Astrocyte of the spinal cord (primary cell): Measurements from ENCODE around the gene TMEM178B.
"Not testable (repeated sequence)": the region's sequence is repeated elsewhere in the genome, so short reads cannot be mapped to it uniquely, and the experiment has no call there.

Source experiments
- DNase-seq: peaks from one replicate; pipeline ENCODE4 v3.0.0; 2011; ENCODE audit warnings: low read depth, low spot score
- H3K4me3 ChIP-seq: 2 replicates; pipeline ENCODE4 v1.5.1; 2011; ENCODE audit warnings: low read depth, mild to moderate bottlenecking, low read length, moderate library complexity
- CTCF ChIP-seq: IDR thresholded peaks from 2 replicates; pipeline ENCODE4 v1.5.1; 2012; ENCODE audit warnings: low read depth, mild to moderate bottlenecking, low read length, inconsistent platforms
- in situ Hi-C: cut with HindIII; loops from 2 replicates; pipeline ENCODE4 v1.10.0; 2017; ENCODE audit warnings: low sequenced_read_pairs

TMEM178B gene

GRCh38 chr7:141102436-141102835, 28.6 kb downstream of the TMEM178B start:
- no peak for TF ChIP-seq CTCF
- in situ Hi-C loops = no loop called here
- no peak for DNase-seq
- H3K4me3 ChIP-seq = no peak overlapping the region

GRCh38 chr7:141103847-141104429, 30.1 kb downstream of the TMEM178B start:
- DNase-seq = no peak
- in situ Hi-C loops = no loop called here
- H3K4me3 ChIP-seq = no peak overlapping the region
- no peak for TF ChIP-seq CTCF

GRCh38 chr7:141113131-141113530, 39.3 kb downstream of the TMEM178B start:
- no peak for TF ChIP-seq CTCF
- no peak overlapping the region for H3K4me3 ChIP-seq
- DNase-seq = no peak
- in situ Hi-C loops = no loop called here

- no peak for DNase-seq
- in situ Hi-C loops = no loop called here
- no peak overlapping the region for H3K4me3 ChIP-seq
- no peak for TF ChIP-seq CTCF
Measured at GRCh38 chr7:141114029-141114664, 40.3 kb downstream of the TMEM178B start.

GRCh38 chr7:141115965-141116364, 42.1 kb downstream of the TMEM178B start:
- in situ Hi-C loops = no loop called here
- no peak overlapping the region for H3K4me3 ChIP-seq
- DNase-seq = no peak
- no peak for TF ChIP-seq CTCF

- H3K4me3 ChIP-seq, in situ Hi-C loops, DNase-seq: not testable (repeated sequence)
Measured at GRCh38 chr7:141116661-141117060, 42.8 kb downstream of the TMEM178B start.

- H3K4me3 ChIP-seq = no peak overlapping the region
- TF ChIP-seq CTCF = no peak
- in situ Hi-C loops = no loop called here
- no peak for DNase-seq
Measured at GRCh38 chr7:141118767-141119166, 44.9 kb downstream of the TMEM178B start.
